ENCODE data around the gene ZDHHC13. TPM values are rescaled to one million over a fixed set of nuclear protein-coding genes. Genes with fewer than 3 reads are reported as not detected.

ZDHHC13 gene
- total RNA-seq, 1 donor from 2014 or later = 10.6 TPM

DNA sequence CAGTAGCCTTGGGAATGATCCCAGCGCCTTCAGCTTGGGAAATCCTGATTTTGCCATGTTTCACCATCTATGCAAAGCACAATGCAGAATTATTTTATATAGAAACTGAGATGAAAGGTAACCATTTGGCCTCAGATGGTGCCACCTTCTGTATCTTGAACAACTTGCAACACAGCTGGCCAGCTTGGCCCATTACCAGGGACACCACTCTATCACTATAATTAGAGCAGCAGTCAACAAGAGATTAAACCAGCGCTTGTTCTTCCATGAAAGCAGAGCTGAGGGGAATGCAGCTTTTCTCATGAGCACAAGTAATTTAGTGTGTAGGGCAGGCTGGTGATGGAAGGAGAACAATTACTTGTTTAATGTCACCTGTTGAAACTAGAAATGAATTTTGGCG, 6.7 kb upstream of the ZDHHC13 start:
- no peak overlapping the region for H3K4me3 ChIP-seq
- no peaks in the 10 kb centered on the region for H3K9me3 ChIP-seq
- ATAC-seq = no peak
- TF ChIP-seq, protein P1, sequence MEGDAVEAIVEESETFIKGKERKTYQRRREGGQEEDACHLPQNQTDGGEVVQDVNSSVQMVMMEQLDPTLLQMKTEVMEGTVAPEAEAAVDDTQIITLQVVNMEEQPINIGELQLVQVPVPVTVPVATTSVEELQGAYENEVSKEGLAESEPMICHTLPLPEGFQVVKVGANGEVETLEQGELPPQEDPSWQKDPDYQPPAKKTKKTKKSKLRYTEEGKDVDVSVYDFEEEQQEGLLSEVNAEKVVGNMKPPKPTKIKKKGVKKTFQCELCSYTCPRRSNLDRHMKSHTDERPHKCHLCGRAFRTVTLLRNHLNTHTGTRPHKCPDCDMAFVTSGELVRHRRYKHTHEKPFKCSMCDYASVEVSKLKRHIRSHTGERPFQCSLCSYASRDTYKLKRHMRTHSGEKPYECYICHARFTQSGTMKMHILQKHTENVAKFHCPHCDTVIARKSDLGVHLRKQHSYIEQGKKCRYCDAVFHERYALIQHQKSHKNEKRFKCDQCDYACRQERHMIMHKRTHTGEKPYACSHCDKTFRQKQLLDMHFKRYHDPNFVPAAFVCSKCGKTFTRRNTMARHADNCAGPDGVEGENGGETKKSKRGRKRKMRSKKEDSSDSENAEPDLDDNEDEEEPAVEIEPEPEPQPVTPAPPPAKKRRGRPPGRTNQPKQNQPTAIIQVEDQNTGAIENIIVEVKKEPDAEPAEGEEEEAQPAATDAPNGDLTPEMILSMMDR (IDR thresholded peaks at IDR 0.05) = no peak
- no peaks in the 10 kb centered on the region for H3K4me1 ChIP-seq
- DNase-seq = no peak
- no peak overlapping the region for H3K27ac ChIP-seq
- intact Hi-C loops (cut with DNase I) = no loop called here
- peaks cover 4% of the 10 kb centered on the region for H3K27me3 ChIP-seq (ENCODE audit: low read depth)
- no peaks in the 10 kb centered on the region for H3K36me3 ChIP-seq

GRCh38 chr11:19111809-19112208, 5.2 kb upstream of the ZDHHC13 start:
- Histone ChIP-seq H3K27ac (no peak overlapping the region), H3K27me3 (ENCODE audit: low read depth) (peaks cover 4% of the 10 kb centered on the region), H3K9me3 (no peaks in the 10 kb centered on the region), H3K4me3 (no peak overlapping the region), H3K4me1 (peaks cover 7% of the 10 kb centered on the region), H3K36me3 (no peaks in the 10 kb centered on the region)
- ATAC-seq (no peak), DNase-seq (no peak)
- TF ChIP-seq, protein P1 (IDR thresholded peaks at IDR 0.05) = no peak
- intact Hi-C loops (cut with DNase I) = no loop called here

DNA sequence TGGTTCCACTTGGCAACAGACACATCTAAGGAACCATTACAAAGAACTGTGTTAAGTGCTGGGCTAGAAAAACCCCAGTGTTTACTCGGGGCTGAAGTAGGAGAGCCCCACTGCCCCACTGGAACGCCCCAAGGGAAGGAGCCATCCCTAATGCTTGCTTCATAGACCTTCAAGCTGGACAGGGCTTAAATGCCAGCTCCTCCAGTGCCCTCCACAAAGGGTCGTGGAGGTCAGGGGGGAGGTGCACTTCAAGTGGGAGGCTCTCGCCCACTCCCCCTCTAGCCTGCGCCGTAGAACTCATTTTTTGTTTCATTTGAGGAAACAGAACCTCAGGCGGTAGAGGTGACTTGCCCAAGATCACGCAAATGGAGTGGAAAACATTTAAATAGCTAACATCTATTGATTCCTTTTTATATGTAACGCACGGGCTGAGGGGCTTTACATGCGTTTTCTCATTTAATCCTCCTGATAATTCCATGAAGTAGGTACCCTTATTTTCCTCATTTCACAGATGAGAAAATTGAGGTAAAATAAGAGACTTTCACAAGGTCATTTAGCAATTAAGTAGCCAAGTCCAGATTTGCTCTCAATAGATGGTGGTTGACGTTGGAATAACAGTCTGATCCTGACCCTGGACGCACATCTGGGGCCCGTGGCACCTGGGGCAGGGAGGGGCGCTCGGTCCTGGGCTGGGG, 545 bp upstream of the ZDHHC13 start:
- no peaks in the 10 kb centered on the region for H3K36me3 ChIP-seq
- H3K4me3 ChIP-seq = peak overlapping the region; percentile 79
- intact Hi-C loops (cut with DNase I) = no loop called here
- H3K9me3 ChIP-seq = no peaks in the 10 kb centered on the region
- ATAC-seq (no peak), DNase-seq (no peak)
- TF ChIP-seq, protein P1 (IDR thresholded peaks at IDR 0.05) = no peak
- H3K27ac ChIP-seq = no peak overlapping the region
- peaks cover 14% of the 10 kb centered on the region for H3K4me1 ChIP-seq
- H3K27me3 ChIP-seq (ENCODE audit: low read depth) = peaks cover 4% of the 10 kb centered on the region

DNA sequence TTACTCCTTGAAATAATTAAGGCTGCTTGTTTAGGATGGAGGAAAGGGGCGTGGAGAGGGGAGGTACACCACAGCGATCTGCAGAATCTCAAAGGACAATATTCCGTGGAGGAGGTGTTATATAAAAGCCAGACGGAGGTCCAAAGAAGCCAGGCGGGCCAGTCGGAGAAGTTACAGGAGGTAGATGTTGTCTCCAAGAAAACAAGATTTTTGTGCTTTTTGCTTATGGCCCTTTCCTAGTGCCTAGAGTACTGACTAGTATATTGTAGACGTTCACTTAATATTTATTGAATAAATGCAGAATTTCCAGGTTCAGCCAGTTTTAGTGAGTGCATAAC, 761 bp downstream of the ZDHHC13 start:
- H3K4me3 ChIP-seq = peak overlapping the region; percentile 79
- ATAC-seq (no peak), DNase-seq (no peak)
- H3K36me3 ChIP-seq = no peaks in the 10 kb centered on the region
- peaks cover 14% of the 10 kb centered on the region for H3K4me1 ChIP-seq
- H3K27ac ChIP-seq = peak overlapping the region; percentile 68
- intact Hi-C loops (cut with DNase I) = no loop called here
- H3K9me3 ChIP-seq = no peaks in the 10 kb centered on the region
- TF ChIP-seq, protein P1 (IDR thresholded peaks at IDR 0.05) = no peak
- no peaks in the 10 kb centered on the region for H3K27me3 ChIP-seq (ENCODE audit: low read depth)

GRCh38 chr11:19121646-19122045, 4.7 kb downstream of the ZDHHC13 start:
- no peaks in the 10 kb centered on the region for H3K9me3 ChIP-seq
- H3K4me1 ChIP-seq = peaks cover 9% of the 10 kb centered on the region
- H3K27ac ChIP-seq = no peak overlapping the region
- ATAC-seq (no peak), DNase-seq (no peak)
- TF ChIP-seq, protein P1 (IDR thresholded peaks at IDR 0.05) = no peak
- intact Hi-C loops (cut with DNase I) = no loop called here
- no peak overlapping the region for H3K4me3 ChIP-seq
- peaks cover 3% of the 10 kb centered on the region for H3K36me3 ChIP-seq
- no peaks in the 10 kb centered on the region for H3K27me3 ChIP-seq (ENCODE audit: low read depth)

Data from lower lobe of right lung (tissue), 2 donors.